Fibroblast of upper back skin (primary cell): ENCODE data around the gene ITIH3.

Source experiments
- DNase-seq: peaks from one replicate; pipeline ENCODE4 v3.0.0-alpha.2; 2013

ITIH3 gene

DNA sequence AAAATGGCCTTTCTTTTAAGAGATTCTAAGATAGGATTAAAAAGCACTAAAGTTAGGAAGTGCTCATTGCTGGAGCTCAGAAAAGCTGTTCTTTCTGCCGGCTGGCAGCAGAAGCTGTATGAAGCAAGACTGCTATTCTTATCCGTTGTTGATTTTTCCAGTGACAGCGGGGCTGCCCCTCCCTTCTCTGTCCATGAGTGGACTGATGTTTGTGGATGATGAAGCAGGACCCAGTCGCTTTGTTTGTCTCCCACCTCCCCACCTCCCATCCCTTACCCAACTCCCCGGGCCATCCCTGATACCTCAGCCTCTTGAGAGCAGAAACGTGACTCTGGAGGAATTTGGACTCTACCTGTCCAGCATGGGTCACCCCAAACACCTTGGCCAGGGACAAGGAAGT is 50.6 kb downstream of the ITIH3 start:
- DNase-seq, result no peak

DNA sequence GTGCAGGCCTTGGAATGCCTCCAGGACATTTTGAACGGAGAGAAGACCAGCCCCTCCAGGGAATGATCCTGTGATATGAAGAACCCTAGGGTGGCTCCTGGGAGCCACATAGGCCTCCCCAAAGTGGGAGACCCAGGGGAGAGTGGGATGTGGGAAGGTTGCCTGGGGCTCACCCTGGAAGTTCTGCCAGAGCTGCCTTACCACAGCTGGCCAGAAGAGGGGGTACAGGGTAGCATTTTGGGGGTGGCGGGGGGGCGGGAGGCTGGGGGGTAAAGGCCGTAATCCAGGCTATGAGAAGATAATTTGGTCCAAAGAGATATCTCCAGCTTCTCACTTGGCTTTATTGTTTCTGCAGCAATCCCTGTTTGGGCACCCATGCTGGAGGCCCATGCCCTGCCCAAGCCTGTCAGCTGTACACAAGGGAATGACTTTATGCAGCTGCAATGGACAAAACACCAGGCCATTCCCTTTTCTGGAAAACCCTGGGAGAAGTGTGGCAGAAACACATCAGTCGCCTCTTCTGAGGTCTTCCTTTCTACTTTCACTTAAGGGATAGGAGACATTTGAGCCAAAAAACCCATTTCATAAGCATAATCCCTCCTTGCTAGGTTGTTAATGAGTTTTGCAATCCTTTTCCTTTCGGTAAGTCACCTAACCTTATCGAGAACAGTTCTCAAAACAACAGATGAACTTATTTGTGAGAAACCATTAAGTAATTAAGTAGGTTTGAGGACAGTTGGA is 51.3 kb downstream of the ITIH3 start:
- DNase-seq, result no peak

DNA sequence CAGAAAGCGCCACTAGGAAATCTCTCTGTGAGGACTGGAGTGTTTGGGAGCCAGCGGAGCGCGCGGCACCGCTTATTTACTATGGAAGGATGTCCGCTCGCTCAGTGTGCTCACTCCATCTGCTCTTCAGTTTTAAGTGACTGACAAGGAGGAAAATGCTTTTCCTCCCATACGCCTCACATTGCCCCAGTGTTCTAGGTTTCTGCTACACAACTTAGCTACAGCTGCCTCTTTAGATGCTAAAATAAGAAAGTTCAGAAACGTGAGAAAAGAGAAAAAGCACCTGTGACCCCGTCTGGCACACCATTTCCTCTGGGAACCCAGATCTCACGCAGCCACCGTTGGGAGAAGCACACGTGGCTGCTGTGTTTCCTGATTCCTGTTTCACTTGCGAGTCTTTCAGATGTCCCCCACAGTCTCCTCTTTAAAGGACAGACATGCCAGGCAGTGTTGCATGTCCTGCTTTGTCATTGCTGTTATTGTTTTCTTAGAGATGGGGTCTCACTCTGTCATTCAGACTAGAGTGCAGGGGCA is 51.9 kb downstream of the ITIH3 start:
- no peak for DNase-seq

DNA sequence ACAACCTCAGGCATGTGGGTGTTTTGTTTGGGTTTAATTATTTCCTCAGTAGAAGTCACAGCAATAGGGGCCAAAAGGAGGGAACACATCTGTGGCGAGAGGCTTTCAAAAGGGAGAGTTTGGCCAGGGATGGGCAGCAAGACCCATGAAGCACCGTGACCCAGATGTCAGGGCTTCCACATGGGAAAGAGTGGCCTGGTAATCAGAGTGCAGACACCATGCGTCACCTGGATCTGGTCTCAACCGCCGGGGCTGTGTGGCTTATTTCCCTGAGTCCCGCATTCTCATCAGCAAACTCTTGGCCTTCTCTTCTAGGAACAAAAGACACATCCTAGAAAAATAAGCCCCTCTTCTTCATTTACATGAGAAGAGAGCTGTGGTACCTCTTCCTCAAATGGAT is 52.6 kb downstream of the ITIH3 start:
- DNase-seq, result no peak

DNA sequence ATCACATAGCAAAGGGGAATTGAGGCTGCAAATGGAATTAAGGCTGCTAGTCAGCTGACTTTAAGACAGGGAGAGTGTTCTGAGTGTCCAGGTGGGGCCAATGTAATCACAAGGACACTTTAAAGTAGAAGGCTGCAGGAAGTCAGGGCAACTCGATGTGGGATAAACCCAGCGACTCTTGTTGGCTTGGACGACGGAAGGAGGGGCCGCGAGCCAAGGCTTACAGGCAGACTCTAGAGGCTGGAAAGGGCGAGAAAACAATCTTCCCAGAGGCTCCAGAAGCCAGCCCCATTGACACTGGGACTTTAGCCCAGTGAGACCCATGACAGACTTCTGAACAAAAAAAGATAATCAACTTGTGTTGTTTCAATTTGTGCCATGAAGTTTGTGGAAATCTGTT is 53.1 kb downstream of the ITIH3 start:
- no peak for DNase-seq

DNA sequence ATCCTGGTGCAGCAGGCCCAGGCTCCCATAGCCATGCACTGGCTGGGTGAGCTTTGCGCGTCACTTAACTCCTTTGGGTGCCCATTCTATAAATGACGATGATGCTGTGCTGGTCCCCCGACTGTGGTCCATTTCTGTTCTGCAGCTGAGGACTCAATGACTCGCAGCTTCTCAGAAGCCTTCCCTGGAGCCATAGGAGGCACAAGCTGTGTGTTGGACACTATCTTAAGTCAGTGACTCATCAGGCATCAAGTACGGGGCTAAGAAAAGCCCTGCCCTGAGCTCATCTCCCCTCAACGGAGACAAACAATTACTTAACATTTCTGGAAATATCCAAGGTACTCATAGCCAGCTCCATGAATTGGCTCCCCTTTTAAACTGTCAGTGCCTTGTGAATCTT is 54.0 kb downstream of the ITIH3 start:
- DNase-seq, result peak; percentile 77

DNA sequence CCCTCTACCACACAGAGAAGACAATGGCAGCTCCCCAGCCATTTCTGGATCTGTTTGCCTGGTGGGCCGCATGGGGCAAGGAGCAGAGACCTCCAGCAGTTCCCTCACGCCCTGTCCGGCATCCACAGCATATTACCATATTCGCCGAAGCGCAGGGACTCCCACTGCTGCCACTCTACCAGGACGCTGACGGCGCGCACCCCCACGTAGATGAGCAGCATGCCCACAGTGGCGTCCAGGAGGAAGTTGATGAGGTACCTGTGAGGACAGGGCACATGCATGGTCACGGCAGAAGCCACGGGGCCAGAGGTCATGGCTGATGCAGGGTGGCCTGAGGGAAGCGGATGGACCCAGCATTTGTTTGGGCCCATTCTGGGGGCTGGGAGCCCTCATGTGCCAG is 55.1 kb downstream of the ITIH3 start:
- no peak for DNase-seq

DNA sequence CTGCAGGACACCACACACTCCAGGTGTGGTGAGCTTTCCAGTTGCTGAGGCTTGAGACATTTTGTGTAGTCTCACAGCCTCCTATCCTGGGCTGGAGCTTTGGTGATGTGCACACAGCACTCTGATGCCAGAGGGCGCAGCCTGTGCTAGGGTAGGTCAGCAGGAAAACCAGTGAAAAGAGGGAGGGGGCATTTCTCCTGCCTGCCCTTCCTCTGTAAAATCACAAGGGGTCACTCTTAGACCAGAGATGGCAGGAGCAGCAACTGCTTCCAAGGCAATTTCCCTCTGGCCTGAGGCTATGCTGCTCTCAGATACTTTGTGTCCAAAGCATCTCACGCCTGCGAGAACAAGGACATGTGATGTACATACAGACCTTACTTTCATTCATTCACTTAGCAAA is 56.8 kb downstream of the ITIH3 start:
- DNase-seq, result peak; percentile 23

DNA sequence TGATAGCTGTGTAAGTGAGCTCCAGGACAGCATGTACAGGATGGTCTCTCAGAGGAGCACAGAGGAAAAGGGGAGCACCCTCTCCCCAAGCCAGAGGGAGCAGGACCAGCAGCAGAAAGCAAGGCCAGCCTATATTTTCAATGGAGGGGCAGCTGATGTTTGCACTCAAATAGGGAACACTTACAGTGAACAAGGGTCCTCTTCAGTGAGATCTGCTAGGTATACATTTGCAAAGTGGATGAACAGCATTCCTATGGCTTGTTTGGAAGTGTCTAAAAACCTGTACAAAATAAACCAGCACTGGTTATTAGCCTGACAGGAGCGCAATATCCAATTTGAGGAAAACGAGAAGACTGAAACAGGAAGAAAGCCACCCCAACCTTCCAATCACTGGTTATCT is 57.8 kb downstream of the ITIH3 start:
- no peak for DNase-seq

DNA sequence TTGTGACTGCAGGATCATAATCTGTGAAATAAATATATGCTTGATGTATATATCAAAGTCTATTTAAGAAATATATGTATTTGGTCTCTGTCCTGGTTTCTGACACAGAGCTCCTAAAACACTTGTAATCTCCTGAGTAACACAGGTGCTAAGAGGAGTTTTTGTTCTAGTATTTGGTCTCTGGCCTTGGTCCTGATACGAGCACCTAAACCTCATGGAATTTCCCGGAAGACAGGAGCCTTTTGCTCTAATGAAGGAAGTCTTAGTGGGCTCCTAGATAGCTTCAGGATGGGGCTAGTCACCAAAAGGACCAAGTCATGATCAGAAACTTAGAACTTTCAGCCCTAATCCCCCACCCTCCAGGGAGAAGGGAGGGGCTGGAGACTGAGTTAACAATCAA is 59.4 kb downstream of the ITIH3 start:
- DNase-seq, result no peak

DNA sequence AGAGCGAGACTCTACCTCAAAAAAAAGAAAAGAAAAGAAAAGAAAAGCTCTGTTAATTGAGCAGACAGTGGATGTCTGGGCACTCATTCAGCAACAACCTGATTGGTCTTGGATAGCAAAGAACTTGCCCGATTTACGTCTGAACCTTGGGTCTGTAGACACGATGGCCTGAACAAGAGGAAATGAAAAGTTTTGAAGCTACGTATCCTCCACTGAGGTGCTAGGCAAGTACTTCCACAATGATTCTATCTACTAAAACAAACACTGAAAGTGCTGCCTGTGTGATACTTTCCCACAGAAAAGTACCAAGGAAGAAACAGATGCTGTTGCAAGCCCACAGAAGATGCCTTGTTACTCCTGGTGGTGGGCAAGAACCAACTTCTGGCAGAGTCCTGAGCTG is 62.1 kb downstream of the ITIH3 start:
- DNase-seq, result no peak

DNA sequence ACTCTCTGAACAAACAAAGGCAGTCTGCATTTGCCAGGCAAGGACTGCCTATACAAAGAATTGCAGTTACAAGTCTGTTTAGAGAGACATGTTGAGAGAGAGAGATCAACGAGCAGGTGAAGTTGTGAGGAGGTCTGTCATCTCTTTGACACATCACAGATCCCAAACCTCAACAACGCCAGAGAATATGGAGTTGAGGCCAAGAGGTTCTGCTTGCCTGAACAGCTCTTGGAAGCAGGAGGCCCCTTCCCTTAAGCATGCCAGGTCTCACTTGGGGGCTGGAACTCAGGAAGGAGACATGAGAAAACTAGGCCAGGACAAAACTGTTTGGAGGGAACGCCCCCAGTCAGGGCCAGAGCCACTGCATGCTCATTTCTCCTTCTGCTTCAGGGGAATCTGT is 62.5 kb downstream of the ITIH3 start:
- no peak for DNase-seq

DNA sequence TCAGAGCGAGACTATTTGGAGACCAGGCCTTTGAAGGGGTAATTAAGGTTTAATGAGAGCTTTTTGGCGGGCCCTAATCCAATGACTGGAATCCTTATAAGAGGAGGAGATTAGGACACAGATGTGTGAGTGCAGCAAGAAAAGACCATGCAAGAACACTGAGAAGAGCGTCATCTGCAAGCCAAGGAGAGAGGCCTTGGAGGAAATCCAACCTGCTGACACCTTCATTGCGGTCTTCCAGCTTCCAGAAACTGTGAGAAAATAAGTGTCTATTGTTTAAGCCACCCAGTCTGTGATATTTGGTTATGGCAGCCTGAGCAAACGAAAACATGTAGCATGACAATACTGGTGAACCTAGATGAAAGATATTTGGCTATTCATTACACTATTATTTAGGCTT is 63.3 kb downstream of the ITIH3 start:
- DNase-seq, result no peak
